ENCODE data around the gene HADHA. TPM values are rescaled to one million over a fixed set of nuclear protein-coding genes. Genes with fewer than 3 reads are reported as not detected.

Gene HADHA
- total and polyA plus RNA-seq, 11 donors: 202 to 786 (median 360) TPM

- WGBS, 4 donors: 28 to 35% (median 30%) methylated on average over 41 to 46 of the region's 46 CpGs
- TF ChIP-seq POLR2A (IDR thresholded peaks at IDR 0.05) (no peak), CTCF (IDR thresholded peaks at IDR 0.05) (no peak)
- peak overlapping the region in 4 of 12 donors; percentile 25 to 54 (median 42) for H3K4me3 ChIP-seq
- no peak overlapping the region for H3K27ac ChIP-seq
- H3K4me1 ChIP-seq: peaks cover 0 to 23% (median 6%) of the 10 kb centered on the region in 12 donors
- DNase-seq (peak in 1 of 5 donors; percentile 60), ATAC-seq (no peak)
- no peaks in the 10 kb centered on the region for H3K36me3 ChIP-seq
- intact Hi-C loops (cut with DNase I): no loop called here
- peaks cover 8 to 38% (median 24%) of the 10 kb centered on the region in 9 donors for H3K27me3 ChIP-seq
- H3K9me3 ChIP-seq: no peaks in the 10 kb centered on the region
Measured at GRCh38 chr2:26173776-26174482, 70.5 kb downstream of the HADHA start.

- Histone ChIP-seq H3K36me3 (no peaks in the 10 kb centered on the region), H3K4me3 (peak within 1 kb of the TSS in 11 of 12 donors; percentile 19 to 54 (median 44)), H3K4me1 (peaks cover 0 to 18% (median 6%) of the 10 kb centered on the region in 12 donors), H3K27me3 (peaks cover 8 to 38% (median 24%) of the 10 kb centered on the region in 9 donors), H3K9me3 (no peaks in the 10 kb centered on the region), H3K27ac (no peak within 1 kb of the TSS)
- no peak for ATAC-seq
- intact Hi-C loops (cut with DNase I): no loop called here
- 1 to 6% (median 3%) methylated on average over 13 to 98 of the region's 102 CpGs for WGBS, 4 donors
- TF ChIP-seq CTCF (IDR thresholded peaks at IDR 0.05) (no peak), POLR2A (IDR thresholded peaks at IDR 0.05) (no peak)
- no peak for DNase-seq
Measured at GRCh38 chr2:26172871-26173775, 71.3 kb downstream of the HADHA start, which contains the start of gene GAREM2. TSS of gene GAREM2 (plus strand) at chr2:26173088. CDS start at chr2:26173221, 133 bp downstream.

- no peak for TF ChIP-seq POLR2A (IDR thresholded peaks at IDR 0.05)
- TF ChIP-seq CTCF (IDR thresholded peaks at IDR 0.05): no peak
- H3K27me3 ChIP-seq: peaks cover 8 to 38% (median 24%) of the 10 kb centered on the region in 9 donors
- no peak for ATAC-seq
- DNase-seq: peak in 1 of 5 donors; percentile 52
- no peaks in the 10 kb centered on the region for H3K36me3 ChIP-seq
- no peaks in the 10 kb centered on the region for H3K9me3 ChIP-seq
- intact Hi-C loops (cut with DNase I): no loop called here
- H3K27ac ChIP-seq: no peak overlapping the region
- 17 to 66% (median 27%) methylated on average over 10 to 56 of the region's 56 CpGs for WGBS, 4 donors
- H3K4me1 ChIP-seq: peaks cover 0 to 18% (median 6%) of the 10 kb centered on the region in 12 donors
- peak overlapping the region in 9 of 12 donors; percentile 15 to 49 (median 38) for H3K4me3 ChIP-seq
Measured at GRCh38 chr2:26172189-26172870, 72.1 kb downstream of the HADHA start.

Measured in heart left ventricle (tissue), 16 donors.